ENCODE data around the gene ZBTB12.
A peak's percentile ranks its signal among the peaks of the same experiment; 100 is the strongest.

Gene ZBTB12

DNA sequence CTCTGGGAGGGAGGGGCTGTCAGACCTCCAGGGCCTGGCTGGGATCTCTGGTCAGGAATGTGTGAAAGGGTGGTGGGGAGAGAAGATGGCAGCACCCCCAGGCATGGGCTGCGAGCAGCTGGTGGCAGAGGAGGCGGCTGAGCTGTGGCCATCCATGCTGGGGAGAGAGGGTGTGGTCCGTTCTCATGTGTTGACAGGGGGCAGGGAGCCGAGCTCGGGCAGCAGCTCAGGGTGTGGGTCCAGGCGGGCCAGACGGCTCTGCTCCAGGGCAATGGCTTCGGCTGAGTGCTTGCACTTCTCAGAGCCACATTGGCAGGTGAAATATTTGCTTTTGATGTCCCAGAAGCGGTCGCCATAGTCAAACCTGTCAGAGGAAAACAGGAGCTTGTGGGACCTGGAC, 22.0 kb downstream of the ZBTB12 start:
- H3K4me1 ChIP-seq (ENCODE audit: control insufficient read depth, insufficient read depth, low read length): no peaks in the 10 kb centered on the region; the same call in 1 of the 2 replicates
- H3K36me3 ChIP-seq (ENCODE audit: control insufficient read depth, insufficient read depth, low read length): peaks cover 52% of the 10 kb centered on the region
- no peak overlapping the region for H3K4me3 ChIP-seq (ENCODE audit: low read depth, low read length)
- H3K27me3 ChIP-seq (ENCODE audit: control insufficient read depth, insufficient read depth, low read length): no peaks in the 10 kb centered on the region
- no peak overlapping the region for H3K9ac ChIP-seq (ENCODE audit: low read depth, low read length)
- H3K9me3 ChIP-seq (ENCODE audit: control insufficient read depth, insufficient read depth, low read length): no peaks in the 10 kb centered on the region
- no peak overlapping the region for H3K27ac ChIP-seq (ENCODE audit: low read depth, low read length)

DNA sequence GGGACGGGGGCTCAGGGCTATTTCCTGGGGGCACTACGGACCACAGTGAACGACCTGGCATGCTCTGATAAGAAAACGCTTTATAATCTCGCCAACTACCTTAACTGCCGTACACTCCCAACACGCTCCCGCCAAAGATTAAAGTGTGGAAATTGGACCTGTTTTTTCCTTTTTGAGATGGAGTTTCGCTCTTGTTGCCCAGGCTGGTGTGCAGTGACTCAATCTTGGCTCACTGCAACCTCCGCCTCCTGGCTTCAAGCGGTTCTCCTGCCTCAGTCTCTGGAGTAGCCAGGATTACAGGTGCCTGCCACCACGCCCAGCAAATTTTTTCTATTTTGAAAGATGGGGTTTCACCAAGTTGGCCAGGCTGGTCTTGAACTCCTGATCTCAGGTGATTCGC, 22.7 kb downstream of the ZBTB12 start:
- Histone ChIP-seq H3K4me3 (ENCODE audit: low read depth, low read length) (no peak overlapping the region), H3K27ac (ENCODE audit: low read depth, low read length) (no peak overlapping the region)

DNA sequence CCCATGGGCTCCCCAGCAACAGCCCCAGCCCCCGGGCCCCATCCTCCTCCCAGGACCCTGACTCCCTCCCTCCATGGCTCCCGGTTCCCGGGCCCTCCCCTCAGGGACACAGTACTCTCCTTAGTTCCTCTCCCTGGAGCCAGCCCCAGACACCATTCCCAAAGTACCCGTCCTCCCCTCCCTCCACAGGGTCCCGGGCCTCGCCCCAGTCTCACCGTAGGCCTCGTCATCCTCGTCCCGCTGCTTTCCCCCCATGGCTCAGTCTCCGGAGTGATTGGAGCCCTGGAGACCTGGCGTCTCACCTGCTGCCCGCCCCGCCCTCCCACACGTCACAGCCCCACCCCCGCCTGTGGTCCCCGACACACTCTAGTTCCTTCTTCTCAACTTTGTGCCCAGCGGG, 23.2 kb downstream of the ZBTB12 start, which contains the start of gene SLC44A4:
TSS of gene SLC44A4 (minus strand) at position 272 of the 400 bp plus-strand sequence. CDS start at position 255, 17 bp downstream.
- Histone ChIP-seq H3K9me3 (ENCODE audit: control insufficient read depth, insufficient read depth, low read length) (no peaks in the 10 kb centered on the region), H3K36me3 (ENCODE audit: control insufficient read depth, insufficient read depth, low read length) (peaks cover 41% of the 10 kb centered on the region), H3K4me3 (ENCODE audit: low read depth, low read length) (peak within 1 kb of the TSS; percentile 40; the same call in 1 of the 2 replicates), H3K4me1 (ENCODE audit: control insufficient read depth, insufficient read depth, low read length) (no peaks in the 10 kb centered on the region; the same call in 1 of the 2 replicates), H3K9ac (ENCODE audit: low read depth, low read length) (no peak within 1 kb of the TSS), H3K27ac (ENCODE audit: low read depth, low read length) (no peak within 1 kb of the TSS), H3K27me3 (ENCODE audit: control insufficient read depth, insufficient read depth, low read length) (no peaks in the 10 kb centered on the region)

More for the DNA sequence above, 22.7 kb downstream of the ZBTB12 start:
- no peaks in the 10 kb centered on the region for H3K9me3 ChIP-seq (ENCODE audit: control insufficient read depth, insufficient read depth, low read length)
- no peaks in the 10 kb centered on the region; the same call in 1 of the 2 replicates for H3K4me1 ChIP-seq (ENCODE audit: control insufficient read depth, insufficient read depth, low read length)
- no peaks in the 10 kb centered on the region for H3K27me3 ChIP-seq (ENCODE audit: control insufficient read depth, insufficient read depth, low read length)
- no peak overlapping the region for H3K9ac ChIP-seq (ENCODE audit: low read depth, low read length)
- peaks cover 45% of the 10 kb centered on the region for H3K36me3 ChIP-seq (ENCODE audit: control insufficient read depth, insufficient read depth, low read length)

DNA sequence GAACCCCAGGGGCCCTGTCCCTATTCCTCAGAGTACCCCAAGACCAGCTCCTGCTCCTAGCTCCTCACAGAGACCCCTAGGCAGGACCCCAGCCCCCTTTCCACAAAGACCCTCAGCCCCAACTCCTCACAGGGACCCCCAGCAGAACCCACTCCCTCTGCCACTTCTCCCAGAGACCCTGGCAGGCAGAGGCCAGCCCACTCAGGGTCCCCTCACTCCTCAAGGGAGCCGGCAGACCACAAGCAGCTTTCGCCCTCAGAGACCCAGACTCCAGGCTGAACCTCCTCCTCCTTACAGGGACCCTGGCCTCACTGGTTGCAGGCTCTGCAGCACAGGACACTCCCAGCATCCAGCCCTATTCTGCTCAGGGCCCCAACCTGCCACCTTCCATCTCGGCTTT, 23.7 kb downstream of the ZBTB12 start:
- H3K27me3 ChIP-seq (ENCODE audit: control insufficient read depth, insufficient read depth, low read length): no peaks in the 10 kb centered on the region
- H3K27ac ChIP-seq (ENCODE audit: low read depth, low read length): no peak overlapping the region
- no peak overlapping the region; the same call in 1 of the 2 replicates for H3K4me3 ChIP-seq (ENCODE audit: low read depth, low read length)
- peaks cover 36% of the 10 kb centered on the region for H3K36me3 ChIP-seq (ENCODE audit: control insufficient read depth, insufficient read depth, low read length)
- H3K9me3 ChIP-seq (ENCODE audit: control insufficient read depth, insufficient read depth, low read length): no peaks in the 10 kb centered on the region
- no peaks in the 10 kb centered on the region; the same call in 1 of the 2 replicates for H3K4me1 ChIP-seq (ENCODE audit: control insufficient read depth, insufficient read depth, low read length)
- H3K9ac ChIP-seq (ENCODE audit: low read depth, low read length): no peak overlapping the region

DNA sequence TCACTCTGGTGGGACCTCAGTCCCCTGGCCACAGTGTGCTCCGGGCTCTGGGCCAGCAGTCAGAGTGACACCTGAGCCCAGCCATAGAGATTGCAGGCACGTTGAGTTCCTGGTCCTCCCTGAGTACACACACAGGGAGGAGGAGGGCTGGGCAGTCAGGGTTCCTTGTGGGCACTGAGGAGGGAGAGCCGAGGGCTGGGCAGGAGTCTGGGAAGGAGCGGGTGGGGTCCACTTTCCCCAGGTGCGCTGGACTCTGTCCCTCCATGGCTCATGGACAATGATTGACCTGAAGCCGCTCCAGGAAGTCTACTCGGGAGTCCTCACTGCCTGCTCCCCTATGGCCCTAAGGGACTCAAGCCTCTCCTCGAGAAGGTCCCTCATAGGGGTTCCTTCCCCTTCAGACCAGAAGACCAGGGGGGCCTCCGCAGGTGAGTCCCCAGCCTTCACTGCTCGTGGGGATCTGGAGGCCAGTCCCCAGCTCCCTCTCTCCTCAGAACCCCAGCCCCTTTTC, 24.2 kb downstream of the ZBTB12 start:
- no peak overlapping the region for H3K9ac ChIP-seq (ENCODE audit: low read depth, low read length)
- peaks cover 31% of the 10 kb centered on the region for H3K36me3 ChIP-seq (ENCODE audit: control insufficient read depth, insufficient read depth, low read length)
- no peak overlapping the region for H3K27ac ChIP-seq (ENCODE audit: low read depth, low read length)
- H3K9me3 ChIP-seq (ENCODE audit: control insufficient read depth, insufficient read depth, low read length): no peaks in the 10 kb centered on the region
- H3K27me3 ChIP-seq (ENCODE audit: control insufficient read depth, insufficient read depth, low read length): no peaks in the 10 kb centered on the region
- no peaks in the 10 kb centered on the region; the same call in 1 of the 2 replicates for H3K4me1 ChIP-seq (ENCODE audit: control insufficient read depth, insufficient read depth, low read length)
- no peak overlapping the region for H3K4me3 ChIP-seq (ENCODE audit: low read depth, low read length)

DNA sequence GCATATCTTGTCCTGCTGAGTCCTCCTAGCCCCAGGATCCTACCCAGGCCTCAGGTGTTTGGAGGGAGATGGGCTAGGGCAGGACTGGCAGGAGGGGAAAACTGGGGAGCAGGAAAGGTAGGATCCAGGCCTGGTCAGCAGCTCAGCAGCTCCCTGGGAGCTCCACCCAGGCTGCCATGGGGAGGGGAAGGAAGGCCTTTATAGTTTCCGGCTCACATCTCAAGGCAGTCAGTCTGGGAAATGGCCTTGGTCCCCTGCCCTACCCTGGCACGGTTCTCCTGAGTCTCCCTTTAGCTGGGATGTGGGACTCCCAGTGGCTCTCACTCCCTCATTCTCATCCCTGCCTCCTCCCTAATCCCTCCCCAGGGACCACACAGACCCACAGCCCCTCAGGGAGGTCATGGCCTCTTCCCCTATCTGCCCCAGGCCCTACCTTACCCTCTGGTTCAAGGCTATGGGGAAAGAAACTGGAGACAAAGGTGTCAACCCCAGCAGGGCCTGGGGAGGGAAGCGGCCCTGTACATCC, 24.7 kb downstream of the ZBTB12 start:
- H3K4me3 ChIP-seq (ENCODE audit: low read depth, low read length): no peak overlapping the region
- H3K9ac ChIP-seq (ENCODE audit: low read depth, low read length): no peak overlapping the region
- no peaks in the 10 kb centered on the region; the same call in 1 of the 2 replicates for H3K4me1 ChIP-seq (ENCODE audit: control insufficient read depth, insufficient read depth, low read length)
- no peak overlapping the region for H3K27ac ChIP-seq (ENCODE audit: low read depth, low read length)
- H3K36me3 ChIP-seq (ENCODE audit: control insufficient read depth, insufficient read depth, low read length): peaks cover 25% of the 10 kb centered on the region
- H3K27me3 ChIP-seq (ENCODE audit: control insufficient read depth, insufficient read depth, low read length): no peaks in the 10 kb centered on the region
- H3K9me3 ChIP-seq (ENCODE audit: control insufficient read depth, insufficient read depth, low read length): no peaks in the 10 kb centered on the region

DNA sequence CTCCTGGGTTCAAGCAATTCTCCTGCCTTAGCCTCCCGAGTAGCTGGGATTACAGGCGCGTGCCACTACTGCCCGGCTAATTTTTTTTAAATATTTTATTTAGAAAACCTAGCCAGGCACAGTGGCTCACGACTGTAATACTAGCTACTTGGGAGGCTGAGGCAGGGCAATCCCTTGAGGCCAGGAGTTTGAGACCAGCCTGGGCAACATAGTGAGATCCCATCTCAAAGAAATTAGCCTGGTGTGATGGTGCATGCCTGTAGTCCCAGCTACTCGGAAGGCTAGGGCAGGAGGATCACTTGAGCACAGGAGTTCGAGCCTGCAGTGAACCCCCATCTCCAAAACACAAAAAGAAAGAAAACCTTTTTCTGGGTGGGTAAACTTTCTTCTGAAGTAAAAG, 25.5 kb downstream of the ZBTB12 start:
- H3K4me1 ChIP-seq (ENCODE audit: control insufficient read depth, insufficient read depth, low read length): peaks cover under 1% of the 10 kb centered on the region; the same call in 1 of the 2 replicates
- peaks cover 20% of the 10 kb centered on the region for H3K36me3 ChIP-seq (ENCODE audit: control insufficient read depth, insufficient read depth, low read length)
- no peaks in the 10 kb centered on the region for H3K27me3 ChIP-seq (ENCODE audit: control insufficient read depth, insufficient read depth, low read length)
- no peaks in the 10 kb centered on the region for H3K9me3 ChIP-seq (ENCODE audit: control insufficient read depth, insufficient read depth, low read length)
- H3K27ac ChIP-seq (ENCODE audit: low read depth, low read length): no peak overlapping the region
- no peak overlapping the region for H3K4me3 ChIP-seq (ENCODE audit: low read depth, low read length)
- no peak overlapping the region for H3K9ac ChIP-seq (ENCODE audit: low read depth, low read length)

DNA sequence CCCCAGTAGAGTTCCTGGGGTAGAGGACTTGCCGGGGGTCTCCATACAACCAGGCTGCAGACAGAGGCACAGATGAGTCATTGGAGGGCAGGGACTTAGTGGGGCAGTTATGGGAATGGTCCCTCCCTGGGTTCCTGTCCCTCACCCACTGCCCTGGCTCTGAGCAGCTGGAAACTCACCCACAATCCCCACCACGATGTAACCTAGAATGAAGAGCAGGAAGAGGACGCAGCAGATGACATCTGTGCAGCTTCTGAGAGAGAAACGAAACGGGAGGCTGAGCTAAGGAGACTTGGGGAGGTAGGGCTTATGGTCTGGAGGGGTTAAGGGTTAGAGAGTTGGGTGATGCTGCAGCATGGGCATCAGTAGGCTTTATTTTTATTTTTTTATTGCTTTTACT, 26.0 kb downstream of the ZBTB12 start:
- Histone ChIP-seq H3K9ac (ENCODE audit: low read depth, low read length) (no peak overlapping the region), H3K9me3 (ENCODE audit: control insufficient read depth, insufficient read depth, low read length) (no peaks in the 10 kb centered on the region), H3K4me1 (ENCODE audit: control insufficient read depth, insufficient read depth, low read length) (peaks cover 6% of the 10 kb centered on the region), H3K27ac (ENCODE audit: low read depth, low read length) (no peak overlapping the region), H3K36me3 (ENCODE audit: control insufficient read depth, insufficient read depth, low read length) (peaks cover 15% of the 10 kb centered on the region), H3K4me3 (ENCODE audit: low read depth, low read length) (no peak overlapping the region), H3K27me3 (ENCODE audit: control insufficient read depth, insufficient read depth, low read length) (no peaks in the 10 kb centered on the region)

DNA sequence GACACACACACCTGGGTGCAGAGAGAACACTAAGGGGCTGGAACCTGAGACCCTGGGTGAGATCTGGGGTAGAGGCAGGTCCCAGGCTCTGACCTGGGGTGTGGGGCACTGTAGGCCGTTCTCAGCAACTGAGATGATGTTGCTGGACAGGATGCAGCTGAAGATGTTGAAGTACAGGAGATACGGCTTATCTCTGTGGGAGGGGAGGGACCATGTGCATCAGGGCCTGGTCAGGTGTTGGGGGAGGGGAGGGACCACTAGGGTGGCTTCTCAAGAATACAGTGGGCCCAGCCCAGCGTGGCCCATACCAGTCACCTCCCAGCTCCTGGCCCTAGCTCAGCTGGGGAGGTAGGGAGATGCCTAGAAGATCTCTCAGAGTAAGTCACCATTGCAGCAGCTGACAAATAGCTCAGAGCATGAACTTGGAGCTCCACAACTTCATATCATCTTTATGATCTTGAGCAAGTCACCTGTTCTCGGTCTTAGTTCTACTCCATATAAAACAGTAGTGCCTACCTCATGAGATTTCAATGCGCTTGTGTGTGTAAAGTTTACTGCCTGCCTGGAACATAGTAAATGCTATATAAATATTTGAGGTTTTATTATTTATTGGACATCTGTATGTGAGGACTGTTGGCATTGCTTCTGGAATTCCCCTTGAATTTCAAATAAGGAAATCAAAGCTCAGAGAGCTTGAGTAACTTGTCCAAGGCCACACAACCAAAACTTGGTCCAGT, 26.9 kb downstream of the ZBTB12 start:
- Histone ChIP-seq H3K9me3 (ENCODE audit: control insufficient read depth, insufficient read depth, low read length) (no peaks in the 10 kb centered on the region), H3K27ac (ENCODE audit: low read depth, low read length) (no peak overlapping the region), H3K9ac (ENCODE audit: low read depth, low read length) (no peak overlapping the region), H3K4me3 (ENCODE audit: low read depth, low read length) (no peak overlapping the region), H3K27me3 (ENCODE audit: control insufficient read depth, insufficient read depth, low read length) (no peaks in the 10 kb centered on the region), H3K4me1 (ENCODE audit: control insufficient read depth, insufficient read depth, low read length) (peaks cover 7% of the 10 kb centered on the region), H3K36me3 (ENCODE audit: control insufficient read depth, insufficient read depth, low read length) (peaks cover 6% of the 10 kb centered on the region)

DNA sequence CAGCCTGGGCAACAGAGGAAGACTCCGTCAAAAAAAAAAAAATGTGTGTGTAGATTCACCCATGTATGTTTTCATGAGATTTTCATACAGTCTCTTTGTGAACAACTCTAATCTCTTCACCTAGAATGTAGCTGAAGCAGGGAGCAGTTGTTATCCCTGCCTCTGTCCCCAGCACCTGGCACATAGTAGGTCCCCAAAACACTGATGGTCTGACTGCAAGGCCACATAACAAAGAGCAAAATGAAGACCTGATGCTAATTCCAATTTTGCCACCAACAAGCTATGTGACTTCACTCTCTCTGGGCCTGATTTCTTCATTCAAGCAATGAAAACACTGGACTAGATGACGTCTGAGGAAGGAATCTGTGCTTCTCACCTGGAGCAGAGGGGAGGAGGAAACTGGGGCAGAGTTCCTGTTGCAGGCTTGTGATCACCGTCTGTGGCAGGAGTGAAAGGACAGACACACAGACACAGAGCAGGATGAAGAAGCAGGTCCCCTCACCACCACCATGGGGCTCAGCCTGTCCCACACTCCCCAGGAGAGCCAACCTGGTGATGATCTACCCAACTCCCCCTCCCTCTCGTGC, 27.7 kb downstream of the ZBTB12 start:
- Histone ChIP-seq H3K4me3 (ENCODE audit: low read depth, low read length) (no peak overlapping the region), H3K9me3 (ENCODE audit: control insufficient read depth, insufficient read depth, low read length) (no peaks in the 10 kb centered on the region), H3K9ac (ENCODE audit: low read depth, low read length) (no peak overlapping the region), H3K27ac (ENCODE audit: low read depth, low read length) (no peak overlapping the region), H3K36me3 (ENCODE audit: control insufficient read depth, insufficient read depth, low read length) (no peaks in the 10 kb centered on the region), H3K4me1 (ENCODE audit: control insufficient read depth, insufficient read depth, low read length) (peaks cover 7% of the 10 kb centered on the region), H3K27me3 (ENCODE audit: control insufficient read depth, insufficient read depth, low read length) (no peaks in the 10 kb centered on the region)
